ENCODE measurements around the gene TMOD2. TPM values are rescaled to one million over a fixed set of nuclear protein-coding genes. Genes with fewer than 3 reads are reported as not detected.

Gene TMOD2
- total RNA-seq, 1 experiment from 2014 or later, result 3.0 TPM

- H3K18ac ChIP-seq (ENCODE audit: insufficient read length, low read depth, low read length), result no peak overlapping the region
- no peak overlapping the region for H3K4ac ChIP-seq (ENCODE audit: low read depth, low read length)
- H2BK20ac ChIP-seq (ENCODE audit: low read depth, low read length, poor library complexity, severe bottlenecking), result no peak overlapping the region
- no CpG with 5 or more reads among the region's 1 CpG for WGBS (ENCODE audit: extremely low coverage, insufficient read length, low lambda C conversion rate)
- H3K14ac ChIP-seq (ENCODE audit: insufficient read depth, low read length), result no peak overlapping the region
- H2AFZ ChIP-seq (ENCODE audit: low read length), result no peak overlapping the region
- H4K20me1 ChIP-seq (ENCODE audit: control insufficient read depth, insufficient read depth, insufficient read length), result no peaks in the 10 kb centered on the region
- H3K4me2 ChIP-seq (ENCODE audit: insufficient read depth, insufficient read length, low read length), result no peak overlapping the region
- H3K4me1 ChIP-seq (ENCODE audit: insufficient read depth, low read length), result peaks cover 4% of the 10 kb centered on the region; the same call in 1 of the 2 replicates
- Mint-ChIP-seq H3K9me3 (no peaks in the 10 kb centered on the region), H3K27me3 (ENCODE audit: low read depth) (no peaks in the 10 kb centered on the region), H3K4me1 (peaks cover 18 to 28% of the 10 kb centered on the region in 2 experiments), H3K4me3 (no peak overlapping the region), H3K36me3 (ENCODE audit: insufficient read depth in 1 of 3, low read depth in 3 of 3) (peaks cover 19 to 26% (median 22%) of the 10 kb centered on the region in 3 experiments), H3K27ac (peak overlapping the region in 1 of 3 experiments; percentile 10; a peak in 1 of 7 replicates)
- no peak for DNase-seq
- H2BK15ac ChIP-seq (ENCODE audit: low read depth, low read length), result no peak overlapping the region
- no peaks in the 10 kb centered on the region for H3K9me3 ChIP-seq (ENCODE audit: control insufficient read depth, low read depth, low read length)
- no peak overlapping the region for H3K27ac ChIP-seq (ENCODE audit: insufficient read length, low read depth, low read length)
- no peaks in the 10 kb centered on the region for H3K27me3 ChIP-seq (ENCODE audit: insufficient read depth, low read length)
- H2AK5ac ChIP-seq (ENCODE audit: insufficient read length, low read length), result no peak overlapping the region
- no peak overlapping the region for H3T11ph ChIP-seq (ENCODE audit: low read length)
- H3K23ac ChIP-seq (ENCODE audit: insufficient read length, low read depth, low read length), result no peak overlapping the region
- H3K9ac ChIP-seq (ENCODE audit: extremely low read depth, insufficient read length, low read length), result no peak overlapping the region
- H2BK120ac ChIP-seq (ENCODE audit: low read depth, low read length, poor library complexity, severe bottlenecking), result no peak overlapping the region
- no peak overlapping the region for H4K91ac ChIP-seq (ENCODE audit: insufficient read length, low read depth, low read length)
- no peak overlapping the region for H2BK5ac ChIP-seq (ENCODE audit: insufficient read length, low read length)
- no peak overlapping the region for H3K56ac ChIP-seq (ENCODE audit: insufficient read length, low read depth, low read length)
- H2BK12ac ChIP-seq (ENCODE audit: insufficient read length, low read depth, low read length), result no peak overlapping the region
- H3K79me1 ChIP-seq (ENCODE audit: insufficient read depth, low read depth, low read length, poor library complexity, severe bottlenecking), result no peaks in the 10 kb centered on the region
- H4K8ac ChIP-seq (replicated peaks; ENCODE audit: insufficient read length, low read depth, low read length), result no peak overlapping the region
- TF ChIP-seq CTCF (conservative IDR thresholded peaks at IDR 0.05), result no peak
- no peak overlapping the region for H4K5ac ChIP-seq (ENCODE audit: insufficient read length, low read depth, low read length)
- H3K23me2 ChIP-seq (ENCODE audit: insufficient read length, low read depth, low read length, poor library complexity, severe bottlenecking), result no peaks in the 10 kb centered on the region
- H3K79me2 ChIP-seq (ENCODE audit: insufficient read depth, low read length), result no peaks in the 10 kb centered on the region
Observed at GRCh38 chr15:51865317-51865716, 113.9 kb downstream of the TMOD2 start.

Other genes starting within 250 kb of the TMOD2 start
- 13.1 and 13.9 TPM in 2 replicates for gene DMXL2, start 128.8 kb upstream of the TMOD2 start, total RNA-seq (2021)
- gene SCG3, start 70.1 kb upstream of the TMOD2 start, total RNA-seq (2021), result 22.7 and 24.0 TPM in 2 replicates
- gene LYSMD2, start 13.9 kb upstream of the TMOD2 start, total RNA-seq (2021), result 3.9 and 4.1 TPM in 2 replicates
- 24.7 and 30.2 TPM in 2 replicates for gene TMOD3, start 78.1 kb downstream of the TMOD2 start, total RNA-seq (2021)
- gene LEO1, start 220.2 kb downstream of the TMOD2 start, total RNA-seq (2021), result 28.4 and 30.3 TPM in 2 replicates